H1 (cell line): ENCODE results near the gene LIN28A. TPM values are rescaled to one million over a fixed set of nuclear protein-coding genes. Genes with fewer than 3 reads are reported as not detected.

Source experiments
- CTCF ChIA-PET: fragments of 300-600 bp; sonication (Branson Sonifier 250); formaldehyde crosslinking; loops from one replicate; lab custom pipeline; 2021; ENCODE audit not compliant: partially characterized antibody; lab: Charles Lee
- POLR2A ChIA-PET: fragments of 300-600 bp; sonication (Branson Sonifier 250); formaldehyde crosslinking; loops from one replicate; lab custom pipeline; 2021; ENCODE audit warnings: inconsistent platforms; ENCODE audit not compliant: partially characterized antibody; lab: Charles Lee
- DNase-seq, 2 experiments: peaks; one replicate each; pipeline versions ENCODE4 v3.0.0 to v3.0.0-alpha.2; 2010 to 2022; ENCODE audit warnings: low spot score in 2 of 2, low read depth in 1 of 2, mixed read lengths in 1 of 2
- FAIRE-seq: peaks from 2 replicates; lab custom pipeline; 2011; peaks lifted over from hg19 to GRCh38; lab: Jason Lieb, UNC
- H2AFZ ChIP-seq: 2 replicates; pipeline ENCODE4 v1.8.1; 2012; ENCODE audit warnings: low read length, inconsistent platforms
- H2AK5ac ChIP-seq: 2 replicates; pipeline ENCODE4 v1.6.1; 2013; ENCODE audit warnings: low read depth, low read length
- H2BK120ac ChIP-seq: replicated peaks from 2 replicates; pipeline ENCODE3; 2013; ENCODE audit warnings: low read depth, low read length, inconsistent platforms
- H2BK12ac ChIP-seq: 2 replicates; pipeline ENCODE4 v1.6.1; 2013; ENCODE audit warnings: low read depth, low read length
- H2BK15ac ChIP-seq: 2 replicates; pipeline ENCODE4 v1.6.1; 2013; ENCODE audit warnings: low read length
- H2BK20ac ChIP-seq: 2 replicates; pipeline ENCODE4 v1.6.1; 2013; ENCODE audit warnings: low read length
- H2BK5ac ChIP-seq: 2 replicates; pipeline ENCODE4 v1.6.1; 2013; ENCODE audit warnings: low read depth, low read length
- H3K14ac ChIP-seq: 2 replicates; pipeline ENCODE4 v1.6.1; 2013; ENCODE audit warnings: inconsistent platforms; ENCODE audit not compliant: insufficient read length
- H3K18ac ChIP-seq: 2 replicates; pipeline ENCODE4 v1.6.1; 2013; ENCODE audit warnings: low read length; ENCODE audit errors: extremely low read depth
- H3K23ac ChIP-seq: 2 replicates; pipeline ENCODE4 v1.6.1; 2013; ENCODE audit warnings: inconsistent platforms; ENCODE audit not compliant: insufficient read length
- H3K23me2 ChIP-seq: 2 replicates; pipeline ENCODE4 v1.6.1; 2013; ENCODE audit warnings: low read depth, low read length
- H3K27ac ChIP-seq: 2 replicates; pipeline ENCODE4 v1.6.1; 2011; ENCODE audit warnings: low read depth, low read length, inconsistent platforms
- H3K27me3 ChIP-seq, 4 experiments: replicated peaks in 1 of 4; 1 replicate in 1 of 4; 2 replicates in 3 of 4; pipeline versions ENCODE4 v1.6.1 to v1.8.1; 2011 to 2013; ENCODE audit warnings: low read length in 3 of 4, mild to moderate bottlenecking in 3 of 4, inconsistent platforms in 2 of 4, mixed read lengths in 2 of 4, moderate library complexity in 1 of 4; ENCODE audit not compliant: control insufficient read depth in 3 of 4, insufficient read depth in 3 of 4; ENCODE audit errors: extremely low read depth in 1 of 4
- H3K36me3 ChIP-seq, 4 experiments: 2 replicates each; pipeline versions ENCODE4 v1.6.1 to v1.8.1; 2011 to 2013; ENCODE audit warnings: mild to moderate bottlenecking in 4 of 4, low read length in 3 of 4, moderate library complexity in 2 of 4, control low read depth in 1 of 4, inconsistent platforms in 1 of 4; ENCODE audit not compliant: insufficient read depth in 4 of 4, control insufficient read depth in 2 of 4
- H3K4ac ChIP-seq: replicated peaks from 2 replicates; pipeline ENCODE3; 2013; ENCODE audit warnings: low read length, low read depth, mixed read lengths, inconsistent platforms; ENCODE audit not compliant: insufficient read length
- H3K4me1 ChIP-seq, 4 experiments: replicated peaks in 1 of 4; 1 replicate in 1 of 4; 2 replicates in 3 of 4; pipeline versions ENCODE4 v1.6.1 to v1.8.1; 2011 to 2013; ENCODE audit warnings: low read length in 3 of 4, inconsistent platforms in 2 of 4, mixed read lengths in 1 of 4; ENCODE audit not compliant: insufficient read depth in 4 of 4, control insufficient read depth in 3 of 4
- H3K4me2 ChIP-seq, 2 experiments: 2 replicates each; pipeline versions ENCODE4 v1.6.1 to v1.8.1; 2011 to 2013; ENCODE audit warnings: low read depth in 2 of 2, low read length in 2 of 2, control low read depth in 1 of 2, inconsistent platforms in 1 of 2, mild to moderate bottlenecking in 1 of 2; ENCODE audit not compliant: insufficient read depth in 1 of 2
- H3K4me3 ChIP-seq, 4 experiments: fragments of 200-600, 300-600 bp in 1 of 4; sonication (generic), shearing (Covaris generic), sonication (Bioruptor Twin) in 1 of 4; 2 replicates each; pipeline versions ENCODE4 v1.5.1 to v1.8.1; 2011 to 2016; ENCODE audit warnings: low read length in 4 of 4, low read depth in 3 of 4, control low read depth in 2 of 4, inconsistent platforms in 2 of 4, mild to moderate bottlenecking in 2 of 4, mixed read lengths in 1 of 4, moderate library complexity in 1 of 4; ENCODE audit not compliant: insufficient read depth in 2 of 4; ENCODE audit errors: extremely low read depth in 1 of 4
- H3K56ac ChIP-seq: replicated peaks from 2 replicates; pipeline ENCODE3; 2013; ENCODE audit warnings: low read depth, mild to moderate bottlenecking, mixed read lengths, low read length, inconsistent platforms; ENCODE audit not compliant: insufficient read length
- H3K79me1 ChIP-seq: 2 replicates; pipeline ENCODE4 v1.6.1; 2013; ENCODE audit warnings: low read depth, low read length, control low read depth
- H3K79me2 ChIP-seq, 2 experiments: 2 replicates each; pipeline versions ENCODE4 v1.6.1 to v1.8.1; 2012 to 2013; ENCODE audit warnings: low read length in 2 of 2, mild to moderate bottlenecking in 2 of 2, inconsistent platforms in 1 of 2; ENCODE audit not compliant: insufficient read depth in 2 of 2, control insufficient read depth in 1 of 2
- H3K9ac ChIP-seq, 4 experiments: replicated peaks in 1 of 4; 1 replicate in 1 of 4; 2 replicates in 3 of 4; pipeline versions ENCODE4 v1.6.1 to v1.8.1; 2011 to 2013; ENCODE audit warnings: low read depth in 3 of 4, low read length in 3 of 4, control low read depth in 2 of 4, mild to moderate bottlenecking in 2 of 4, moderate library complexity in 2 of 4, inconsistent platforms in 1 of 4; ENCODE audit errors: extremely low read depth in 1 of 4
- H3K9me3 ChIP-seq, 2 experiments: 2 replicates each; pipeline versions ENCODE4 v1.6.1 to v1.8.1; 2012 to 2013; ENCODE audit warnings: mild to moderate bottlenecking in 2 of 2, moderate library complexity in 2 of 2, control low read depth in 1 of 2, inconsistent platforms in 1 of 2, low read depth in 1 of 2, low read length in 1 of 2, mixed read lengths in 1 of 2; ENCODE audit not compliant: insufficient read depth in 2 of 2
- H4K20me1 ChIP-seq, 2 experiments: replicated peaks in 1 of 2; 2 replicates each; pipeline versions ENCODE3 to v1.8.1; 2011 to 2013; ENCODE audit warnings: inconsistent platforms in 2 of 2, low read length in 2 of 2, mild to moderate bottlenecking in 1 of 2; ENCODE audit not compliant: insufficient read depth in 2 of 2, control insufficient read depth in 1 of 2
- H4K5ac ChIP-seq: 2 replicates; pipeline ENCODE4 v1.6.1; 2013; ENCODE audit warnings: low read length, low read depth, mixed read lengths, inconsistent platforms; ENCODE audit not compliant: insufficient read length
- H4K8ac ChIP-seq: 2 replicates; pipeline ENCODE4 v1.8.0; 2013; ENCODE audit warnings: mild to moderate bottlenecking, moderate library complexity, low read length, inconsistent platforms; ENCODE audit not compliant: insufficient read depth; ENCODE audit errors: extremely low read depth
- H4K91ac ChIP-seq: replicated peaks from 2 replicates; pipeline ENCODE3; 2013; ENCODE audit warnings: low read length, mixed read lengths, inconsistent platforms; ENCODE audit not compliant: insufficient read length
- BRCA1 ChIP-seq: IDR thresholded peaks from 2 replicates; pipeline ENCODE4 v1.6.1; 2012; ENCODE audit warnings: low read depth, low read length, improper control_type of control experiment
- POLR2AphosphoS5 ChIP-seq: IDR thresholded peaks from 2 replicates; pipeline ENCODE4 v1.6.1; 2011; ENCODE audit warnings: low read depth, low read length
- WGBS, 2 experiments: shearing (Covaris generic) in 1 of 2; methylation state at CpG; one replicate each; pipeline versions ENCODE4 v1.1.6 to v1.1.7; 2013 to 2015; ENCODE audit warnings: low lambda C conversion rate in 2 of 2, mixed read lengths in 2 of 2, inconsistent platforms in 1 of 2, low coverage in 1 of 2, missing lambda C conversion rate in 1 of 2; ENCODE audit not compliant: insufficient replicate concordance in 2 of 2, insufficient coverage in 1 of 2, insufficient read length in 1 of 2; ENCODE audit errors: extremely low coverage in 1 of 2, missing lambda C conversion rate in 1 of 2; 5-methylcytosine and 5-hydroxymethylcytosine counted together
- polyA plus RNA-seq, 7 experiments: library from polyadenylated mRNA; depleted of rRNA in 3 of 7; stranded (reverse) in 5 of 7; unstranded in 2 of 7; fragments of >200 nt in 5 of 7; fragments of 200-250 nt in 2 of 7; gene quantifications; 1 replicate in 5 of 7; 2 replicates in 1 of 7; 4 replicates in 1 of 7; pipeline versions ENCODE4 v1.2.1 to v1.2.3, GENCODE V29; 2011 to 2013; ENCODE audit warnings: missing spikeins in 2 of 7, mixed read lengths in 2 of 7
- total RNA-seq: library from RNA; stranded (reverse); fragmentation: NEBNext Ultra II Directional; extraction: Animal tissue kit (Norgen Biotek cat#: 25700); gene quantifications from 2 replicates; pipeline ENCODE4 v1.2.1, GENCODE V29; 2021

LIN28A gene
- total and polyA plus RNA-seq, 2 of the 8 experiments (the other 6 are each of a cell fraction or from before 2014, with no cell fraction given): 403 to 1,486 TPM

- WGBS, 2 experiments: 94% methylated on average over 4 of the region's 4 CpGs; no CpG with 5 or more reads in 1 of the 2 experiments
- H3K79me2 ChIP-seq: peaks cover 5 to 15% of the 10 kb centered on the region in 2 experiments; a peak in 3 of 4 replicates
- no peak for FAIRE-seq
Measured at GRCh38 chr1:26476958-26477357, 66.3 kb downstream of the LIN28A start.

More at GRCh38 chr1:26476958-26477357, 66.3 kb downstream of the LIN28A start:
- Histone ChIP-seq H4K5ac (no peak overlapping the region), H3K14ac (no peak overlapping the region), H3K23ac (no peak overlapping the region), H3K56ac (no peak overlapping the region), H3K27me3 (no peaks in the 10 kb centered on the region), H2AK5ac (no peak overlapping the region), H3K18ac (no peak overlapping the region), H3K4me3 (no peak overlapping the region), H4K8ac (no peak overlapping the region), H3K4ac (no peak overlapping the region), H4K91ac (no peak overlapping the region), H2BK120ac (no peak overlapping the region), H3K9ac (no peak overlapping the region), H3K4me1 (peaks cover 0 to 7% (median 1%) of the 10 kb centered on the region in 4 experiments; a peak in 2 of 7 replicates), H2BK15ac (no peak overlapping the region), H2AFZ (no peak overlapping the region), H3K4me2 (no peak overlapping the region), H3K9me3 (no peaks in the 10 kb centered on the region), H3K36me3 (peaks cover 21 to 52% (median 34%) of the 10 kb centered on the region in 4 experiments), H4K20me1 (peaks cover 6 to 12% of the 10 kb centered on the region in 2 experiments), H2BK5ac (no peak overlapping the region; the same call in 1 of the 2 replicates), H3K23me2 (peaks cover 3% of the 10 kb centered on the region; the same call in 1 of the 2 replicates), H2BK12ac (no peak overlapping the region), H3K79me1 (no peaks in the 10 kb centered on the region; the same call in 1 of the 2 replicates), H2BK20ac (no peak overlapping the region), H3K27ac (no peak overlapping the region)
- TF ChIP-seq POLR2AphosphoS5 (peak; percentile 63; the same call in 1 of the 2 replicates), BRCA1 (no peak)
- CTCF ChIA-PET: no interaction called here
- DNase-seq: no peak
- POLR2A ChIA-PET: interaction anchor here (0.8 to 2.9 kb wide), 11 partner anchors 11 to 126 kb away, joined by 3 to 23 read pairs (median 4); partner anchors contain the start of genes DHDDS and RPS6KA1
